Activated CD8-positive, alpha-beta memory T cell treated with anti-CD3 and anti-CD28 coated beads for 1 hour (primary cell): ENCODE results near the gene RAB27A.
"Not testable (repeated sequence)": the region's sequence is repeated elsewhere in the genome, so short reads cannot be mapped to it uniquely, and the experiment has no call there.

Source experiments
- DNase-seq, 2 donors: peaks; one replicate each; pipeline ENCODE4 v3.0.0-alpha.2; 2020; ENCODE audit warnings: low read depth in 1 of 2; ENCODE audit errors: extremely low read depth in 1 of 2

Gene RAB27A

GRCh38 chr15:55289746-55290527, at the start of gene RAB27A:
Gene RAB27A, minus strand, starts transcription at chr15:55289813. Its CDS starts 54,879 bp downstream, at chr15:55234934.
- DNase-seq: peak; percentile 54 to 65

GRCh38 chr15:55337160-55337559, 47.5 kb upstream of the RAB27A start:
- no peak for DNase-seq

GRCh38 chr15:55334997-55335396, 45.4 kb upstream of the RAB27A start:
- DNase-seq: no peak

DNA sequence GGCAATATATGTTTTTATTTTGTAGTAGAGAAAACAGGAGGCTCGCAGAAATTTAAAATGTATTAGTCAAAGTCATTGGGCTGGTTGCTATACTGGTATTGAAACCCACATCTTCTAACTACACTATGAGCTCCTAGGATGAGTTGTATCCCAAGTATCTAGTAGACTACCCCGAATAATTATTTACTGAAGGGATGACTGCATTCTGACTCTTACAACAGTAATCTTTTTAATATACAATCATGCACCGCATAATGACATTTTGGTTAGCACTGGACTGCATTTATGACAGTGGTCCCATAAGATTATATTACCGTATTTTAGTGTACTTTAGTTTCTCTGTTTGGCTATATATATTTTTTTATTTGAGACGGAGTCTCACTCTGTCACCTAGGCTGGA, 44.8 kb upstream of the RAB27A start:
- DNase-seq: no peak

GRCh38 chr15:55327387-55327786, 37.8 kb upstream of the RAB27A start:
- DNase-seq: no peak

DNA sequence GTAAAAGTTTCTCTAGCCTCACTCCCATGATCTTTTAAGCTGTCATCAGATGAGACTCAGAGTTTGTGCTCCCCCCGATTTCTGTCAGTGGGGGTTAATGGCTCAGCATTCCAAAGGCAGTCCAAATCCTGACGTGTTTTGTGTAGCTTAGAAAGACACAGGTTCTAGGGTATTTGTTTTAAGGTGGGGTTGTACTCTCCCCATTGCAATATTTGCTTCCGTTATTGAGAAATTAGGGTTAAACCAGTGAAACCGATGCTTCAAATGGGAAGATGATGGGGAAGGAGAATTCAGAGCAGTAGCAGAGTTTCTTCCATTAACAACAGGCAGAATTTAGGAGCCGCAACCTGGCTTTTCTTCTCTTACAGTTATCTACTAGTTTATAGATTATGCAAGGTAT, 32.9 kb upstream of the RAB27A start:
- DNase-seq: no peak

DNA sequence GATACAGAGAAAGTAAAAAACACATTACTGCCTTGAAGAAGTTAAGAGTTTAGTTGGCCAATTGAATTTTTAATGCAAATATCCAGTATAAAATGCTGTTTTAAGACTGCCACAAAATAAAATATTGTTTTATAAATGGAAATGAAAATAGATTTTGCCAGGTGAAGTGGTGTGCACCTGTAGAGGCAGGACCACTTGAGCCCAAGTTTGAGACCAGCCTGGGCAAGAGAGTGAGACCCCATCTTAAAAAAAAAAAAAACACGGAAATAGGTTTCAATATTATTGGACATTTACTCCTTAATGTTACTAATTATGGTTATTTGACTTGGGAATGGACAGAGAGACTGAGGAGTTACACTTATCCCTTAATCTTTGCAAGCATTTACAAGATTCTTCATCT, 31.4 kb upstream of the RAB27A start:
- DNase-seq: no peak

DNA sequence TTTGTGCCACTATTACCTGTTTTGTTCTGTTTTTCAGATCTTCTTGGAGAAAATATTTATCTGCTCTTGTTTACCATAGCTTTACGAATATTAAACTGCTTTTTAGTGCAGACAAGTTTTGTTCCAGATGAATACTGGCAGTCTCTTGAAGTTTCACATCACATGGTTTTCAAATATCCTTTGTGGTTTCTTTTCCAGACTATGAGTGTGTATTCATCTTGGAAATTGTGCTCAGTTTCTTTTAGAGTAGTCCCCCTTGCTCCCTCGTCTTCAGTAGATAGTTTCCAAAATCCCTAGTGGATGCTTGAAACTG, 30.6 kb upstream of the RAB27A start:
- no peak for DNase-seq

DNA sequence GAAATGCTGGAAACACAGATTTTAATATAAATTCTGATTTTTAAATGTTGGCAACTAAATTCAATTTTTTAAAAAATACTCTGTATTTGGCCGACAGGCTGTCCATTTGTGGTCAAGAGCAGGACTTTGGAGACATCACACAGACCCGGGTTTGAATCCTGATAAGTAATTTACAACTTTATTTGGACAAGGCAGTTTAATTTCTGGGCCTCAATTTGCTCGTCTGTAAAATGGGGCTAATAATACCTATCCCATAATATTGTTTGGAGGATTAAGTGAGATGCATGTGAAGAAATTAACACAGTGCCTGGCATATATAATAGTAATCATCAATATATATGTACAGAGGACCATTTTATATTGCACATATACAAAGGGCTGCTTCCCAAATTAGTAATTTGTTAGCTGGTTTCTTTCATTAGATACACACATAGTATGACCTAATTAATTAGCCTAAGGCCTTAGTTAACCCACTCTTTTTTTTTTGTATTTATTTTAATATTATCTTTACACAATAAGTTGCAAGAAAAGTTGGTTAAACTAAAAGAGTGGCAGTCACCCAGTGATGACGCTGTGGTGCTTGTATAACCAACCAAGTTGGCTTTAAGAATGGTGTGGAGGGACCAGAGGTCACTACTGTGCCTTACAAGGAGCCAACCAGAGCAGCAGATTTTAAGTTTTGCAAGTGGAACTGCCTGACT, 30.1 kb upstream of the RAB27A start:
- DNase-seq: no peak

DNA sequence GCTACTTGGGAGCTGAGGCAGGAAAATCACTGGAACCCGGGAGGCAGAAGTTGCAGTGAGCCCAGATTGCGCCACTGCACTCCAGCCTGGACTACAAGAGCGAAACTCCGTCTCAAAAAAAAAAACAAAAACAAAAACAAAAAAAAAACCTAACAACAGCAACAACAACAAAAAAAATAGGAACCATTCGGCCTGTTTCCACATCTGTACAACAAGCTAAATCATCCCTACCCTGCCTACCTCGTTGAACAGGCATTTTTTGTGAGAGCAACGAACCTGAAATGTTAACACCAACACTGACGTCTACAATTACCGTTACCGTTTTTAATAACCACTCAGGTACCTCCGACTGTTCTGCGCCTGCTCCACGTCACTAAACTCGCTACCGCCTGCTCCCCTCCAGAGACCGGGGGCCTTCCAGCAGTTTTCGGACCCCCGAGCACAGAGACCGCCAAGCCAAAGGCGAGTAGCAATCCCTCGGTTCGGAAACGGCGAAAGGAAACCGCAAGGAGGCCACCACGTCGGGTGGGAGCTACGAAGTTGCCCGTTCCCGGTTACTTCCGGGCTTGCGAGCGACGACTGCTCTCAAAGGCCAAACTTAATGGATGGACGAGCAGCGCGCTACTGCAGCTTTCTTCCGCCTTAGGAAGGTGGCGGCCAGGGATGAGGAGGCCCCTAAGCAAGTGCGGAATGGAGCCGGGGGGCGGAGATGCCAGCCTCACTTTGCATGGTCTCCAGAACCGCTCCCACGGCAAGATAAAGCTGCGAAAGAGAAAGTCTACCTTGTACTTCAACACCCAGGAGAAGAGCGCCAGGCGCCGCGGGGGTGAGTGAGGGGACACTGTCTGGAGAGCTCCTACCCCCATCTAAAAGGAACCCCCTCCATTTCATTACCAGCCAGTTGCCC, 29.2 kb upstream of the RAB27A start, which contains the start of the genes PIGB and PIGBOS1:
Gene PIGB, plus strand, starts transcription at position 635 of the 907 bp plus-strand sequence. Its CDS starts 29 bp downstream, at position 664.
Gene PIGBOS1, minus strand, starts transcription at position 536 of the 907 bp plus-strand sequence. CDS start 1,331 bp downstream, outside the sequence.
- DNase-seq: peak; percentile 44 to 59

DNA sequence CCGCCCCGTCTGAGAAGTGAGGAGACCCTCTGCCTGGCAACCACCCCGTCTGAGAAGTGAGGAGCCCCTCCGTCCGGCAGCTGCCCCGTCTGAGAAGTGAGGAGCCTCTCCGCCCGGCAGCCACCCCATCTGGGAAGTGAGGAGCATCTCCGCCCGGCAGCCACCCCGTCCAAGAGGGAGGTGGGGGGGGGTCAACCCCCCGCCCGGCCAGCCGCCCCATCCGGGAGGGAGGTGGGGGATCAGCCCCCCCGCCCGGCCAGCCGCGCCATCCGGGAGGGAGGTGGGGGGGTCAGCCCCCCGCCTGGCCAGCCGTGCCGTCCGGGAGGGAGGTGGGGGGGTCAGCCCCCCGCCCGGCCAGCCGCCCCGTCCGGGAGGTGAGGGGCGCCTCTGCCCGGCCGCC, 13.2 kb upstream of the RAB27A start:
- not testable (repeated sequence) for DNase-seq

DNA sequence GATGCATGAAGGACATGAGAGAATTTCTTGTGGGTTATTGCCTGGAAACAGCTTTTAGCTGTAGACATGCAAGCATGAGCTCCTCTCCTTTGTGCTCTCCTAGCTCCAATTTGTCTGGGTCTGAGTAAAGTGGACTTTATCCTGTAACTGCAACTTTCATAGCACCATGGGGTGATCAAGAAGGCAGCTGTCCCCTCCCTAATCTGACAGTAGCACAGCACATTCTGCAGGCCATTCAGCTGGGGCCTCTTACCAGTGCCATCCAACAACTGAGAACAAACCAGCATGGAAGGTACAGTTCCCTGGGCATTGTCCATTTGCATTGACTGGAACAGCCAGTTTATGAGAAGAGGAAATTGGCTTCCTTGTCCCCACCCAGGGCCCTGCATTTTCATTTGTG, 7.7 kb upstream of the RAB27A start:
- no peak for DNase-seq

DNA sequence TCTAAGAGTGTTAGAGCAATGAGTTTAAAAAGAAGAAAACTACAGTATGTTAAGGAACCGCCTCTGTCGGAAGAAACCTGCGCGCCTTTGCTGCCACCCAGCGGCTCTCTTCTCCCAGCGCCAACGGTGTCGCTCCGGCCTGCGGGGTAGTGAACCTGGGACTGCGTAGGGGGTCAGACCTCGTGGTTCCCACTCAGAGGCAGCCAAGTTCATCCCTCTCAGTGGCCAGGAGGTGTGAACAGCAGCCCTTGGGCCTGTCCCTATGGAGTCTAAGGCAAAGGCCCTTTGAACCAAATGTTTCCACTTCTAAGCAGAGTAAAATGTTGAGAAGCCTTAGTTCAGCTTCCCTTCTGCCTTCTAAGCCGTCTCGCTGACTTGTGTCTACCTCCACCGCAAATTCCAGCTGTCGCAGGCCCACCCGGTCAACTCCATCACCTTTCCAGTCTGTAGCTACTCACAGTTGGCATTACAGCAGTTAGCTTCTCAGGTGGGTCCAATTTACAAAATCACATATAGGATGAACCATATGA, 980 bp upstream of the RAB27A start:
- DNase-seq: peak; percentile 71 to 77

- DNase-seq: peak in 1 of 2 donors; percentile 8
Measured at GRCh38 chr15:55289011-55289745, 435 bp downstream of the RAB27A start.

DNA sequence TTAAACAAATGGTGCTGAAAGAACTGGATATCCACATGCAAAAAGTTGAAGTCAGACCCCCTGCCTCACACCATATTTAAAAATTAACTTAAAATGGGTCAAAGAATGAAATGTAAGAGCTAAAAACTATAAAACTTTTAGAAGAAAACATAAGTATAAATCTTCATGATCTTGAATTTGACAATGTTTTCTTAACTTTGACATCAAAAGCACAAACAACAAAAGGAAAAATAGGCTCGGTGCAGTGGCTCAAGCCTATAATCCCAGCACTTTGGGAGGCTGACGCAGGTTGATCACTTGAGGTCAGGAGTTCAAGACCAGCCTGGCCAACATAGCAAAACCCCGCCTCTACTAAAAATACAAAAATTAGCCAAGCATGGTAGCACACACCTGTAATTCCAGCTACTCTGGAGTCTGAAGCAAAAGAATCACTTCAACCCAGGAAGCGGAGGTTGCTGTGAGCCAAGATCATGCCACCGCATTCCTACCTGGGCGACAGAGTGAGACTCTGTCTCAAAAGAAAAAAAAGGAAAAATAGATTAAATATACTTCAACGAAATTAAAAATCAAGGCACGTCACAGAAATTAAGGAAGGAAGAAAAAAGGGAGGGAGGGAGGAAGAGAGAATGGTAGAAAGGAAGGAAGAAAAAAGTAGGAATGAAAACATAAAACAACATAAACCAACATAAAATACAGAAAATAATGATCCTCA, 1.5 kb downstream of the RAB27A start:
- no peak for DNase-seq

GRCh38 chr15:55286442-55287189, 3.0 kb downstream of the RAB27A start:
- DNase-seq: not testable (repeated sequence)

DNA sequence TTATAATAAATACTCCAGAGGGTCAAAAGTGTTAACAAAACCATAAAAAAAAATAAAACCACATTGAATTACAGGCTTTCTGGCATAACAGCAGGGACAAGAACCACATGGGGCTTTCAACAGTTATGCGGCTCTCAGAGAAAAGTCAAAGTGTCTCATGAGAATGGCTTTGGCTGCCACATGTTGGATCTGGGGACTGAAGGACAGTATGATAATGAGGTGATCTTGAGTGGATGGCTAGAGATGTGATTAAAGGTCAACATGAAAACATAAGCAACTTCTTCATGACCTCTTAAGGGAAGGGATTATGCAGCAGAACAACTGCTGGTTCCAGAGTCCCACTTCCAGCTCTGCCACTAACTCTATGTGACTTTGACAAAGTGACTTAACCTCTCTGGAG, 5.2 kb downstream of the RAB27A start:
- no peak for DNase-seq

GRCh38 chr15:55283379-55284147, 6.0 kb downstream of the RAB27A start:
- DNase-seq: no peak
